ENCODE data around the gene HOXD4.

The HOXD4 gene

DNA sequence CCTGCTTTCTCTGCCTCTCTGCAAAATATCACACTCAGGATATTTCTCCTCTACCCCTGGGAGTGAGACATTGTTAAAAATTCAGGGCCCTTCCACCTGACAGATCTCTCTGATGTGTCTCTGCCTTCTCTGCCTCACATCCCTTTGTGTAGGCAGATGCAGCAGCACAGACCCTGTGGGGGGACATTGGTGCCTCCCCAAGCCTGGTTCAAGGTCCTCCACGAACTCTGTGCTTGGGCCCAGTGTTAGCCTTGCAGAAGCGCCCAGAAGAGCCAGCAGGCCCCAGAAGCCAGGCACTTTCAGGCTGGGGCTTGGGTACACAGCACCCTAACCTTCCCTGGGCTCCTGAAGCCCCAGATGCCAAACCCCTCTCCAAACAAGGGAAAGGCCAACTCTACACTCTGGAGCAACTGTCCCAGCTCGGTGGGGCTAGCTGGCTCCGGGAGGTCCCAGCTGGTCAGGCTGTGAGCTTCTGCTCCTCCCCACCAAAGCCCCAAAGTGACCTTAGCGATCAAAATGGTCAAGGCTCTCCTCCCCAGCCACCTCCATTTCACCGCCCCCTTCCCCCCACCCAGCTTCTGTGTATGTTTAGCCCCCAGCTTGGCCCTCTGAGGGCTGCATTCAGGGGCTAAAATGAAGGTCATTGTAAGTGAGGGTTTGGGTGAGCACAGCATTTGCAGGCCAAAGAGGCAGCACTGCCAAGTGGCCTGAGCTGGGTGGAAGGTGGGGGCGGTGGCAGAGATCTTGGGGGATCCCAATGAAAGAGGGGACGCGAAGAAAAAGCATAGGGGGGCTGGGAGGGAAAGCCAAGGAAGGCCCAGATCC is 26.2 kb upstream of the HOXD4 start:
- H3K4me3 ChIP-seq (ENCODE audit: low read depth, low read length) = no peak overlapping the region
- no peak for DNase-seq (ENCODE audit: low read depth)

DNA sequence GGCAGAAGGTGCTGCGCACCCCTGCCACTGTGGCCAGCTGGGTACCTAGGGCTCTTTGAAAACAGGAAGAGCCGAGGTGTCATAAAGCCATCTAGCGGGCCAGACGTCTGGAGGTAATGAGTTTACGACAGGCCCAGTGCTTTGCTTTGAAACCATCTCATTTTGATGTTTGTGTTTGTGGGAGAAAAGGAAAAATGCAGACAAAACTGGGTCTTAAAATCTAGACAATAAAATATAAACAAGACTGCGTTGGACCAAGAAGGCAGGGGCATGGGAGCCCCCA is 25.6 kb upstream of the HOXD4 start:
- no peak overlapping the region for H3K4me3 ChIP-seq (ENCODE audit: low read depth, low read length)
- no peak for DNase-seq (ENCODE audit: low read depth)

DNA sequence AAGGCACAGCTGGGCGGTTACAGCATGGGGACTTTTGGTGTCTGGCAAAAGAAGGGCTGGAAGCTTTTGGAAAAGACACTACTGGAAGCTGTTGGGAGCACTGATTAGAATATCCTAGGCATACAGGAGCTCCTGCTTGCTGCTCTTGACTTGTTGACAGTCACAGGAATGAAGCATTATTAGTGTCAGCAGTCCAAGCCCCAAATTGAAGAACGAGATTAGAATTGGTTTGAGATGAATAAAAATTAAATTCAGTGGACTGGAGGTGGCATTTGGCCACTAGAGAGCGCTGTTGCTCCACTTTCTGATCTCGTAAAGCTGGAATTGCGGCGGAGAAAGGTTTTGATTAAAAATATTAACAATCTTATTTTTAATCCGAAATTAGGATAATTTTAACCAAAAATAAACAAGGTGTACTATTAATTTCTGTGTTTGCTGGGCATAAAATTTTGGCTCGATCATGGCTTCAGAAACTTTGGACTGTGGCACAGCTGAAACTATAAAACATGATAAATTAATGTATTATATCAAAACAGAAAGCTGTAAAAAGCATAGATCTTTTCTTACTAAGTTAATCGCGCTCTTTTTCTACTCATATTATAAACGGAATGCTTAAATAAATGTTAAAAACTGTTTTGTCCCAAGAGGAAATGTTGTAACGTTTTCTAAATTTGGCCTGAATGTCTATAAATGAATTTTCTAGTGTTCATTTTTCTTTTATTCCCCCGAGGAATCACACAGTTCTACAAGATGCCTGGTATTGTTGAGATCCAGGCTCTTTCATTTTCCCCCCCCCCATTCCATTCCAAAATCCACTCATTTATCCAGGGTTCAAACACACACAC is 24.2 kb upstream of the HOXD4 start:
- peak overlapping the region; percentile 13 for H3K4me3 ChIP-seq (ENCODE audit: low read depth, low read length)
- DNase-seq (ENCODE audit: low read depth) = no peak

DNA sequence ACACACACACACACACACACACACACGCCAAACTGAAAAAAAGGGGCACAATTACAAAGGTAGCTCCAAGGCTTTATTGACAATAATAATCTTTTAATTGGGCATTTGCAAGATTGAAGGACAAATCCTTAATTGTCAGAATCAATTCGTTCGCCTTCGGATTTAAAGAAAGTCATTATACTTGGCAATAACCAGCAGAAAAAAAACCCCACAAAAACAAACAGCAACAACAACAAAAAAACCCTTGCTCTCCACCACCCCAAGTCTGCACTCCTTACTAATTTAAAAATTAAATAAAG is 23.6 kb upstream of the HOXD4 start:
- H3K4me3 ChIP-seq (ENCODE audit: low read depth, low read length) = no peak overlapping the region
- no peak for DNase-seq (ENCODE audit: low read depth)

DNA sequence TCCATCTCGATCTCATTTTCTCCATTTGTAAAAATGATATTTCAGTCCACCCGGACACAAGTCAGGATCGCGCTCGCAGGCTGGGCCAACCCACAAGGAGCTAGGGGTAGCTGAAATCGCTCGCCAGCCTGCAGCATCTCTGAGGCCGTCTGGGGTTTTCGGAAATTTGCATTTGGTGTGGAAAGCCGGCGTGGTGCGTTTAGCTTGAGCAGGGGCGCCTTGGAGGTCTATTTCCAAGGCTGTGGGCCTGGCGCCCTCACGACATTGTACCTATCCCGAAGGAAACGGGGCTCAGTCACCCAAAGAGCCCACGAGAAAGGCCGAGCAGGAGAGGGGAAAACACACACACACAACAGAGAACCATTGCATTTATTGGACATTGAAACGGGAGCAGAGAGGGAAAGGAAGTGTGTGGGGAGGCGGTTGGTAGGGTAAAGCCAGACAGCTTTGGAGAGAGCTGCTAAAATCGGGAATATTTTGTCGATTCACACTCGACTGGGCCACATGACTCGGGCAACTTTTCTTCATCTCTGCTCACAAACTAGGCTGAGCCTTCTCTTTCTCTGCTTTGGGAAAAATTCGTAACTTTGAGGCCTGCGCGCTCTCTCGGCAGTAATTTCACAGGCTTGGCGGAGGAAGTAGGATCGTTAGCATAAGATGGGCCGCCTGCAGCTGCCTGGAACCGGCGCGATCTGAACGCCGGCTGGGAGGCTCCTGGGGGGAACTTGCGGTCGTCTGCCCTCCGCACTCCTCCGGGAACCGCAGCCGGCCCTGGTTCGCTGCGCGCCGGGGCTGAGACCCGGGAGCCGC is 23.0 kb upstream of the HOXD4 start:
- peak overlapping the region; percentile 48 for H3K4me3 ChIP-seq (ENCODE audit: low read depth, low read length)
- no peak for DNase-seq (ENCODE audit: low read depth)

DNA sequence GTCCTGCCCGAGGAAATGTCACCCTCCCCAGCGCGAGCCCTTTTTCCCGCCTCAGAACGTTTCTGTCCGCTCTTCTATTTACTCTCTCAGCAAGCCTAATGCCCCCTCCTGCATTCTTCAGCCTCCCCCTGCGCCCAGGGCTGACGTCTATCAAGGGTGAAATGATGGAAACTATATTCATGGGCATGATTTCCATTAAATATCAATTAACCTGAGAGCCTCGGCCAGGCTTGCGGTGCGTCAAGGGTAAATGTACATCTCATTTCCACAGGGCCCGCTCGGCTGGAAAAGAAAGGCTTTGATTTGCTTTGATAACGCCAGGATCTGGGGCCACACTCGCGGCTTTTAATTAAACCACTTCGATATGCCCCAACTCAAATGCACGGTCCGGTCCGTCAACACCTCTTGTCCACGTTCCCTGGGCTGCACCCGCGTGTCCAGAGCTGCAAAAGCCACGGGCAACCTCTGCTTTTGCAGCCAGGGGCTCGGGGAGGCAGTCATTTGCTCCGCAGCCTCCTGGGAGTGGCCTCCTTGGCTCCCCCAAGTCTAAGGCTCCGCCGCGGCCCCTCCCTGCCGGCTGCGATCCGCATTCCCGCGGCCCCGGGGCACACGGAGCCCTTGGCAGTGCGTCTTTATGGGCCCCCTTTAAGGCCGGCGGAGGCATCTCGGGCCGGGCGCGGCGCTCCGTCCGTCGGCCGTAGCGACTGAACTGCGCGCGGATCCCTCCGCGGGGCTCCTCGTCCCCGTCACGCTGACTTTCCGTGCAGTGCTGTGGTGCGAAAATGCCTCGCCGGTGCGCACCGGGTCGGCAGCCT is 22.2 kb upstream of the HOXD4 start, which contains the start of gene HOXD8:
TSS of gene HOXD8 (plus strand) at position 724 of the 815 bp plus-strand sequence. CDS start 662 bp downstream, outside the sequence.
- peak; percentile 73 for DNase-seq (ENCODE audit: low read depth)
- peak within 1 kb of the TSS; percentile 48 for H3K4me3 ChIP-seq (ENCODE audit: low read depth, low read length)

DNA sequence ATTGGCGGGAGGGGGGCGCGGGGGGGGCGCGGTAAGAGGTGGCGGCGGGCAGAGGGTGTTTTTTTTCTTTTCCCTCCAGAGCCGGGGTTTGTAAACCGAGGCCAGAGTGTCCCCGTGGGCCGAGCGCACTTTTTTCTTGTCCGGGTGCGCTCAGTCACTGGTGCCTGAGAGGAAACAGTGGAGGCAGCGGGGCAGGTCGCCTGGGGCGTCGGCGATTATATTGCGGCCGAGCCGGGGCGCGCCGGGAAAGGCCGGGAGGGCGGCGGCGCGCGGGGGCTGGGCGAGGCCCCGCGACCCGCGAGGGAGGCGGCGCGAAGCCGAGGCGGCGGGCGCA is 21.6 kb upstream of the HOXD4 start:
- H3K4me3 ChIP-seq (ENCODE audit: low read depth, low read length) = peak overlapping the region; percentile 48
- no peak for DNase-seq (ENCODE audit: low read depth)

DNA sequence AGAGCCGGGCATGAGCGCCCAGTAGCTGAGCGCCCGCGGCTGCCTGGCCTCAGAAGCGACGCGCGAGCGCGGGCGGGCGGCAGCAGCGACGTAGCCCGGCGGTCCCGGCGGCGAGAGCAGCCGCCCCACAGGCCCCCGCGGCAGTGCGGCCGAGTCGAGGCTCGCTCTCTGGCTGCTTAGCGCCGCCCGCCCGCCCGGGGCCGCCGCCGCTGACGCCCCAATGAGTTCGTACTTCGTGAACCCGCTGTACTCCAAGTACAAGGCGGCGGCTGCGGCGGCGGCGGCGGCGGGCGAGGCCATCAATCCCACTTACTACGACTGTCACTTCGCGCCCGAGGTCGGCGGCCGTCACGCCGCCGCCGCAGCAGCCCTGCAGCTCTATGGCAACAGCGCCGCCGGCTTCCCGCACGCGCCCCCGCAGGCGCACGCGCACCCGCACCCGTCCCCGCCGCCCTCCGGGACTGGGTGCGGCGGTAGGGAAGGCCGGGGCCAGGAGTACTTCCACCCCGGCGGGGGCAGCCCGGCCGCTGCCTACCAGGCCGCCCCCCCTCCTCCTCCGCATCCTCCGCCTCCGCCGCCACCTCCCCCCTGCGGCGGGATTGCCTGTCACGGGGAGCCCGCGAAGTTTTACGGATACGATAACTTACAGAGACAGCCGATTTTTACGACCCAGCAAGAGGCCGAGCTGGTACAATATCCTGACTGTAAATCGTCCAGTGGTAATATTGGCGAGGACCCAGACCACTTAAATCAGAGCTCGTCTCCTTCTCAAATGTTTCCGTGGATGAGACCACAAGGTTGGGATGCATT is 21.0 kb upstream of the HOXD4 start:
- no peak for DNase-seq (ENCODE audit: low read depth)
- H3K4me3 ChIP-seq (ENCODE audit: low read depth, low read length) = peak overlapping the region; percentile 48

DNA sequence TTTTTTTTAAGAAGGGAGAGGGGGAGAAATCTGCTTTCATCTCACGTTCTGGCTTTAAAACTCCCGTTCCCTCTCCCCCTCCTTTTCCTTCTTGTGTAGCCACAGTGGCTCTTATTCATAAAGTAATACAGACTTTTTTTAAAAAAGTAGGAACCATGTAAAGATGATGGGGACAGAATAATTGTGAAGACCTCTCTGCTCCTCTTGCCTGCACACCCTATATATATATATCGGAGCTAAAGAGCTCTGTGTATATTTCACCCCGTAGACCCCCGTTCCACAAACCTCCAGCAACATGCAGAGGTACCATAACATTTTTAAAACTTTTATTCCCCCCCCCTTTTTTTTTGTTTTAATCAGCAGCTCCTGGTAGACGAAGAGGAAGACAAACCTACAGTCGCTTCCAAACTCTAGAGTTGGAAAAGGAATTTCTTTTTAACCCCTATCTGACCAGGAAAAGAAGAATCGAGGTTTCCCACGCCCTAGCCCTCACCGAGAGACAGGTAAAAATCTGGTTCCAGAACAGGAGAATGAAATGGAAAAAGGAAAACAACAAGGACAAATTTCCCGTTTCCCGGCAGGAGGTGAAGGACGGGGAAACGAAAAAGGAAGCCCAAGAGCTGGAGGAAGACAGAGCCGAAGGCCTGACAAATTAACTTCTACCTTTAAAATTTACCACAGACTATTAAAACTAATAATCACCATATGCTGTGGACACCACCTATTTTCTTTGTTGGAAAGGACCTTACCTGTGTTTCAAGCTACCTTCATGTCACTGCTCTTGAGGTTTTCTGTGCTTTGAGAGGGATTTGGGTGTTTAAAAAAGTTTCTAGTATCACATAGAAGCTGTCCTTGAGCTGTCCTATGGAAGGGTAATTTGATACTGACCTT is 20.1 kb upstream of the HOXD4 start:
- H3K4me3 ChIP-seq (ENCODE audit: low read depth, low read length) = peak overlapping the region; percentile 48
- DNase-seq (ENCODE audit: low read depth) = no peak

DNA sequence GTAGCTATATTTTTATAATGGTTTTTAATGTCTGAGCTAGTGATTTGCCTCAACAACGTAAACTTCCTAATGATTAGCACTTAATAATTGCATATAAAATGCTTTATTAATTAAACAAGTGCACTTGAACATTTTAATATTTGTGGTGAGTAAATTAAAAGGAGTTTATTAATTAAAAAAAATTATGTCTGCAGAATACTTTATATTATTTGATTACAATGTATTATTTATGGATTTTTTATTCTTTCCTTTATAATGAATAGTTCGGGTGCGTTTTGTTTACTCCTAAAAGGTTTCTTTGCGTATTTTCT is 19.5 kb upstream of the HOXD4 start:
- DNase-seq (ENCODE audit: low read depth) = no peak
- H3K4me3 ChIP-seq (ENCODE audit: low read depth, low read length) = peak overlapping the region; percentile 48

DNA sequence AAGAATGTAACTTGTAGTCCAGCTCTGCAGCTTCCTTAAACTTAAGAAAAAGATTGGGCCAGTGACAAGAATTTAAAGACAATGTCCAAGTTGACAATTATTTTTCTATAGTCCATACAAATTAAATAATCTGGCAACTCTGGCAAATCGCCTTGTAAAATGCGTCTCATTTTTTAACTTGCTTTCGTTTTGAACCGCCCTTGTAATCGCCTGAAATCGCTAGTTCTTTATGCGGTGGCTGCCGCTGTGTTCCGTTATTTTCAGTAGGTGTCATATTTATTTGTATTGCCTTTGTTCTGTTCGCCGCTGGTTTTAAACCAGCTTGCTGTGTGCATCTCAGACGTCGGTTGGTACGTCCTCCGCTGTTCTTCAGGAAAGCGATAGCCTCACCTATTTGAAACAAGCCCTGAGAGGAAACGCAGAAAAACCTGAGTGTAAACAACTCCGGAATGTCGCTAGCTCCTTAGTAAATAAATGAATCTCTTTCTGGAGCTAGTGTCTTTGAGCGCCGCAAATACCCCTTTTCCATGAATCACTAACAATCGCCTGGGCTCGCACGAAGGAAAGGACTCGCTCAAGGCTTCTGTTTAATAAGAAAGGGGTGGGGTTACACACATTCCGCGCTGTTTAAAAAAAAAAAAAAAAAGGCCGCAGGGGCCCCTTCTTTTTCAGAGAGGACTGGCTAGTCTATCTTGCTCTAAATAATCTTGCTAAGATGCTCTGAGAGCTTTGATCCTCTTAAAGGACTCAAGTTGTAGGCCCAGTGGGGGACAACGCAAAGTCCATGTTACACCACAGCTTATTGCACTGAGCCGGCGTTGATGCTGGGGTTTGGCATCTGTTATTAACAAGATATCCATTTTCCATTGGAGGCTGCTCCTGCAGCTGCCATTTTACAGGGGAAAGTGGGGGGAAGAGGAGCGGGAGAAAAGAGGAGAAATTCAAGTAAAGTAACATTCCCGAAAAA is 18.9 kb upstream of the HOXD4 start:
- H3K4me3 ChIP-seq (ENCODE audit: low read depth, low read length) = peak overlapping the region; percentile 14
- DNase-seq (ENCODE audit: low read depth) = no peak

DNA sequence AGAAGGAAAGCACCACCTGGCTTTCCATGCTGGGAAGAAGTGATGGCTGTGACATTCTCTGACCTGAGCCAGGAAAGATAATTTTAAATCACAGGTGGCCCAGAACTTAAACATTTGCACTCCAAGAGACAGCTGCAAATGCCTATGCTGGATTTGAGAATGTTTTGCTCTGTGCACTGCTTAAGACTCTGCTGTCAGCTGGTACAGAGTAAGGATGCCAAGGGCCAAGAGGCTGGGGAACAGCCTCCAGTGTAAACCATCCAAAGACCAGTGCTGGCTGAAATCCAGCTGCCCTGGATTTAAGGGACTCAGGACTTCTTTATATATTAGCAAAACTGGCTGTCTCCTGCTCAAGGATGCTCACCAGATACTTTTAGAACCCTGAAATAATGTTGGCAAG is 18.0 kb upstream of the HOXD4 start:
- no peak for DNase-seq (ENCODE audit: low read depth)
- no peak overlapping the region for H3K4me3 ChIP-seq (ENCODE audit: low read depth, low read length)

DNA sequence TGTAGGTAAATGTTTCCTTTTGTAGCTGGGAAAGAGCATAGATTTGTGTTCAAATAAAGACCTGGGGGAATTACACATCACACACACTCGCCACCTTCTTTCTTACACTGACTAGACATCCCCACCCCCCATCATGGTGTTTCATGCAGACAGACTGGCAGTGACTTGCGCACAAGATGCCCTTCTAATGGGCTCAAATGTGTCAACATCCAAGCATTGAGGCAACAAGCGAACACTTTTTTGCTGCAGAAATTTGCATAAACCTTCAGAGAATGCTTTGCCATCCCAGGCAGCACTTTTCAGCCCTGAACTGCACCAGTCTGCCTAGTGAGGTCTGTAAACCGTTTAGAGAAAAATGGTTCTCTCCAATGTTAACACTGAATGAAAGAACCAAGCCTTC is 17.3 kb upstream of the HOXD4 start:
- no peak overlapping the region for H3K4me3 ChIP-seq (ENCODE audit: low read depth, low read length)

DNA sequence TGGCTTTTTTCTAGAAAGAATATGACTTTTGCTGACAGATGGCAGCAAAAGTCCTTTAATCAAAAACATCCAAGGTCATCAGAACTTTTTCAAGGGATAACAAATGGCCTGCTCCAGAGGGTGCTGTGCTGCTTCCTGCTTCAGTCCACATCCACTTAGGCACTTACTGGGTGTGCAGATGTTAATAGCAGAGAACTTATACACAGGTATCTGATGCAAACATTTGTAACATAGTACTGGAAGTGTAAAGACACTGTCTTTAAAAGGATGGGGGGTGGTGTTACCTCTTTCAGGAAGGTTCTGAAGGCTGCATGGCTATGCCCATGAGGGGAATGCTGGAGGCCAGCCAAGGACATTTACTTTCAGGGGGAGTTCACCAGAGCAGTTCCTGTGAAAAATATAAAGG is 16.3 kb upstream of the HOXD4 start:
- no peak overlapping the region for H3K4me3 ChIP-seq (ENCODE audit: low read depth, low read length)
- DNase-seq (ENCODE audit: low read depth) = no peak

More for the DNA sequence above, 17.3 kb upstream of the HOXD4 start:
- no peak for DNase-seq (ENCODE audit: low read depth)

DNA sequence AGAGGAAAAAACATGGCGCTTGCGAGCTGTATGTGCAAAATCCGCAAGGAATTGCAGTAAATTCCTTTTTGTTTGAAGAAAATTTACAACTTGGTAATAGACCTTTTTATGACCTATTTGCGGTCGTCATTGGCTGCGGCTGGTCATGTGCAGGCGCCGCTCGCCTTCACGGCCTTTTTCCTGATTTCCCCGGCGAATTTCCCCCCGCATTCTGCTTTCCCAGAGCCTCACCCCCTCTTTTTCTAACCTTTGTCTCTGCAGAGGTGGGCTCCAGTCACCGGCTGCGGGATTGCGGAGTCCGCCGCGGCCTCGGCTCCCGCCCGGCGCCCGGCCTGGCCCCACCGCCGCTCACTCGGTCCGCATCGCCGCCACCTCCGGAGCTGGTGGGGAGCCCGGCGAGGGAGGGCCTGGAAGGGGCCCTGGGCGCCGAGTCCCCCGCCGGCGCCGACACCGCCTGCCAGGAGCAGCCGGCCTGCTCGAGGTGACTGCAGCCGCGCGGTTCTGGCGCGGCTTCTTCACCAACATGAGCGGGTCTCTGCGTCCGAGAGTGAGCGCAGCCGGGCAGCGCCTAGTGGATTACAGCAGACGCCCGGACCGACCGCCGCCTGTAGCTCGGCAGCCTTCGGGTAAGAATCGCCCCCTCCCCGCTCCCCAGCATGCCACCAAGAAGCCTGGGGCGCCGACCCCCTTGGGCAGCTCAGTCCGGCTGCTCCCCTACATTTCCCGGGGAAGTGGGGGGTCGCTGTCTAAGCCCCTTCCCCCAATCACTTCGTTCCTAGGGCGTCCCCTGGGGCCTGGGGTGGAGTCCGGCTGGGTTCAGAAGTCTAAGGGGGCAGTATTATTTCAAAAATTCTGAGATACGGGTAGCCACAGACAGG is 14.7 kb upstream of the HOXD4 start:
- DNase-seq (ENCODE audit: low read depth) = no peak
- peak overlapping the region; percentile 68 for H3K4me3 ChIP-seq (ENCODE audit: low read depth, low read length)

DNA sequence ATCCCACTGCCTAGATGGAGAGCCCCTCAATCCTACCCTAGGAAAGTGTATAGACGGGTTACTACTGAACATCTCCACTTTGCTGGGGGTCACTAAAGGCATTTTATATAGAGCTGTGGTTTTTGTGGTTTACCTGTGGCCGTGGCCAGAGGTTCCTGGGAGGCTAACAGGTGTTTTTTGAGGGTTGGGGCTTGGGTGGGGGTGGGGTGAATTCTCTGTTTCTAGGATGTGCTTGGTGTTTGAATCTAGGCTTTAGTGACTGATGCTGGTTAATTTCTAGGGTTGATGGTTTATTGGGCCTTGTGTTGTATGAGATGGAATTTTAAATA is 14.1 kb upstream of the HOXD4 start:
- H3K4me3 ChIP-seq (ENCODE audit: low read depth, low read length) = peak overlapping the region; percentile 68
- DNase-seq (ENCODE audit: low read depth) = no peak
